ENCODE data around the gene AGPAT3. TPM values are rescaled to one million over a fixed set of nuclear protein-coding genes. Genes with fewer than 3 reads are reported as not detected.

Gene AGPAT3
- total and polyA plus RNA-seq, 8 donors, result 9.9 to 83.1 (median 36.7) TPM

DNA sequence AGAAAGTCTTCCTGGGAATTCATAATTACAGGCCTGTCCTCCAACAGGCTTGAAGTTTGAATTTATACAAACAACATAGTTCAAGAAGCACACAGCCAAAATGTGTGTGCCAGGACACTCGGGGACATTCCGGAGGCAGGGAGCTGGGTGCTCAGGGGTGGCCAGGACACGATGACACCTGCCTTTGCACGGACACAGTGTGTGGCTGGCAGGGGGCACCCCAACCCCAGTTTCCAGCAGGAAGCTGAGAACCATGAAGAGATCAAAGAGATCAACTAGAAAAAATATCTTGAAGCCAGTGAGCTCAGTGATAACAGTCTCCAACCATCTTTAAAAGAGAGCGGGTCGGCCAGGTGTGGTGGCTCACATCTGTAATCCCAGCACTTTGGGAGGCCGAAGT is 114.6 kb downstream of the AGPAT3 start:
- TF ChIP-seq POLR2AphosphoS5 (IDR thresholded peaks at IDR 0.05), result no peak
- no peak for TF ChIP-seq EP300 (IDR thresholded peaks at IDR 0.05)
- no peak for TF ChIP-seq POLR2A (IDR thresholded peaks at IDR 0.05)
- TF ChIP-seq, protein P1, sequence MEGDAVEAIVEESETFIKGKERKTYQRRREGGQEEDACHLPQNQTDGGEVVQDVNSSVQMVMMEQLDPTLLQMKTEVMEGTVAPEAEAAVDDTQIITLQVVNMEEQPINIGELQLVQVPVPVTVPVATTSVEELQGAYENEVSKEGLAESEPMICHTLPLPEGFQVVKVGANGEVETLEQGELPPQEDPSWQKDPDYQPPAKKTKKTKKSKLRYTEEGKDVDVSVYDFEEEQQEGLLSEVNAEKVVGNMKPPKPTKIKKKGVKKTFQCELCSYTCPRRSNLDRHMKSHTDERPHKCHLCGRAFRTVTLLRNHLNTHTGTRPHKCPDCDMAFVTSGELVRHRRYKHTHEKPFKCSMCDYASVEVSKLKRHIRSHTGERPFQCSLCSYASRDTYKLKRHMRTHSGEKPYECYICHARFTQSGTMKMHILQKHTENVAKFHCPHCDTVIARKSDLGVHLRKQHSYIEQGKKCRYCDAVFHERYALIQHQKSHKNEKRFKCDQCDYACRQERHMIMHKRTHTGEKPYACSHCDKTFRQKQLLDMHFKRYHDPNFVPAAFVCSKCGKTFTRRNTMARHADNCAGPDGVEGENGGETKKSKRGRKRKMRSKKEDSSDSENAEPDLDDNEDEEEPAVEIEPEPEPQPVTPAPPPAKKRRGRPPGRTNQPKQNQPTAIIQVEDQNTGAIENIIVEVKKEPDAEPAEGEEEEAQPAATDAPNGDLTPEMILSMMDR (IDR thresholded peaks at IDR 0.05), result no peak
- DNase-seq, result no peak
- no peaks in the 10 kb centered on the region for H3K27me3 ChIP-seq
- H3K4me3 ChIP-seq, result no peak overlapping the region
- 83 to 90% (median 85%) methylated on average over 7 of the region's 7 CpGs for WGBS, 5 donors
- H3K4me1 ChIP-seq, result peaks cover 0 to 16% (median 11%) of the 10 kb centered on the region in 4 donors
- intact Hi-C loops (cut with DNase I; ENCODE audit: low total_unique reads), result no loop called here
- peaks cover 34 to 66% (median 61%) of the 10 kb centered on the region in 4 donors for H3K36me3 ChIP-seq
- no peaks in the 10 kb centered on the region for H3K9me3 ChIP-seq
- no peak overlapping the region for H3K27ac ChIP-seq

DNA sequence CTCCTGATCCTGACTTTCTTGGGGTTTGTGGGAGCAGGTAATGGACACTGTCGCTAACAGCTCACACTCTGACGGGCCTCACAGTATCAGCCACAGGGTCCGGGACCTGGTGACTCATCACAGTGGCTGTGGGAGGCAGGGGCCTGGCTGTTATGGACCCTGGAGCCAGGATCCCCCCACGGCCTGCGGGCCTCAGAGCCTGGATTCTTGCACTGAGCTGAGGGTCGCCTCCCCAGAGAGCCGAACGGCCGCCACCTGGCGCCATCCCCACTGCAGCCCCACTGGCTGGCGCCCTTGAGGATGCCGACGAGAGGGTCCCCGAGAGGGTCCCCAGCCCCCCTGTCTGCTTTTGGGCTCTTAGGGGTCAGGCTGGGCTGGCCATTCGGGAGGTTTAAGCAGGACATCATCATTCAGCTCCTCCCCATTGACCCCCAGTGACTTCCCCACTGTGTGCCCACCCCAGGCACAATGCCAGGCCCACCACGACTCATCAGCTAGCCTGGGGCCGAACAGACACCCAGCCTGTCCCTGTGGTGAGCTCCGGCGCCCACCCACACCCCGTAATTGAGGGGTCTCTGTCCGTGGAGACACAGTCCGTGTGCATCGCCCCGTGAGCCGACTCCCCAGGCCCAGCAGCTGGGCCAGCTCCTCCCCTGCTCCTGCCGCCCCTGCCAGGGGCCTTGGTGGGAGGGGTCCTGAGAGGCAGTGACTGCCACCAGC is 116.3 kb downstream of the AGPAT3 start:
- H3K4me1 ChIP-seq, result peaks cover 0 to 14% (median 6%) of the 10 kb centered on the region in 4 donors
- intact Hi-C loops (cut with DNase I; ENCODE audit: low total_unique reads), result no loop called here
- DNase-seq, result no peak
- 83 to 93% (median 90%) methylated on average over 5 to 26 of the region's 26 CpGs for WGBS, 5 donors
- TF ChIP-seq POLR2AphosphoS5 (IDR thresholded peaks at IDR 0.05) (no peak), EP300 (IDR thresholded peaks at IDR 0.05) (no peak), POLR2A (IDR thresholded peaks at IDR 0.05) (no peak)
- TF ChIP-seq, protein P1 (IDR thresholded peaks at IDR 0.05), result no peak
- H3K36me3 ChIP-seq, result peaks cover 34 to 66% (median 61%) of the 10 kb centered on the region in 4 donors
- H3K27ac ChIP-seq, result no peak overlapping the region
- no peaks in the 10 kb centered on the region for H3K27me3 ChIP-seq
- no peaks in the 10 kb centered on the region for H3K9me3 ChIP-seq
- no peak overlapping the region for H3K4me3 ChIP-seq

DNA sequence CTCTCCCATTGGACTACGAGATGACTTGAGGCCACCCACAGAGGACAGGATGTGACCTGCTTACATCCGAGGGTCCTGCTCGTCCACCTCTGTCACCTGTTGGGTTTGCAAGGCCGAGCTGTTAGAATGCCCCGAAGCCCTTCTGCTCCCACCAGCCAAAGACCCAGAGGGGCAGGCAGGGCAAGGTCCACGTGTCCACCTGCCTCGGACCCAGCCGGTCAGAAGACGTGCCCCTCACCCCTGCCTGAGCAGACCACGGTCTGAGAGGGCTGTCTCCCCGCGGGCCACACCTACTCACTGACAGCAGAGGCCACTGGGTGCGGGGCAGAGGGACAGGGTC is 116.8 kb downstream of the AGPAT3 start:
- no peak for DNase-seq
- TF ChIP-seq POLR2AphosphoS5 (IDR thresholded peaks at IDR 0.05) (no peak), EP300 (IDR thresholded peaks at IDR 0.05) (no peak), POLR2A (IDR thresholded peaks at IDR 0.05) (no peak)
- TF ChIP-seq, protein P1 (IDR thresholded peaks at IDR 0.05), result no peak
- H3K36me3 ChIP-seq, result peaks cover 34 to 66% (median 61%) of the 10 kb centered on the region in 4 donors
- no peaks in the 10 kb centered on the region for H3K27me3 ChIP-seq
- 59 to 83% (median 81%) methylated on average over 8 to 13 of the region's 13 CpGs for WGBS, 5 donors
- peaks cover 0 to 14% (median 6%) of the 10 kb centered on the region in 4 donors for H3K4me1 ChIP-seq
- H3K4me3 ChIP-seq, result no peak overlapping the region
- H3K27ac ChIP-seq, result no peak overlapping the region
- no peaks in the 10 kb centered on the region for H3K9me3 ChIP-seq
- intact Hi-C loops (cut with DNase I; ENCODE audit: low total_unique reads), result no loop called here

DNA sequence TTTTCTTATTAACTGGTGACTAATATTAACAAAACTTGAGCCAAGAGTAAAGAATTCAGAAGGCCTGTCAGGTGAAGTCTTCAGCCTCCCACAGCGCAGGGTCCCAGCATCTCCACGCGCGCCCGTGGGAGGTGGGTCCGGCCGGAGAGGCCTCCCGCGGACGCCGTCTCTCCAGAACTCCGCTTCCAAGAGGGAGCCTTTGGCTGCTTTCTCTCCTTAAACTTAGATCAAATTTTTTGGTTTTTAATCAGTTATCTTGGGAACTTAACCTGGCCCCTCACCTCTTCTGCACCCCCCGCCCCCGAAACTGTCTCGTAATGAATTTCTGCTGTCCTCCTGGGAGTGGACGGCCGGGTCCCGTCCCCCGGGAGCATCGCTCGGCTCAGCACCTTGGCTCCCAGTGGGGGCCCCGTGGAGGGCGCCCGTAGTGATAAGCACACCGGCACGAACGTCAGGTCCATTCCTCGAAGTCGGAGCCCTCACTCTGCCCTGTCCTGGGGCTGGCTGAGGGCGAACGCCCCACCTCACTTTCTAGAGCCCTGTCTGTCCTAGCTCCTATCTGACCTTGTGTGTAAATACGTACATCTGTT is 117.6 kb downstream of the AGPAT3 start:
- no peak for DNase-seq
- Histone ChIP-seq H3K36me3 (peaks cover 34 to 66% (median 61%) of the 10 kb centered on the region in 4 donors), H3K9me3 (no peaks in the 10 kb centered on the region), H3K4me1 (peaks cover 0 to 10% (median 6%) of the 10 kb centered on the region in 4 donors), H3K4me3 (no peak overlapping the region), H3K27me3 (no peaks in the 10 kb centered on the region), H3K27ac (no peak overlapping the region)
- intact Hi-C loops (cut with DNase I; ENCODE audit: low total_unique reads), result no loop called here
- WGBS, 5 donors, result 90 to 95% (median 92%) methylated on average over 32 of the region's 32 CpGs
- TF ChIP-seq POLR2AphosphoS5 (IDR thresholded peaks at IDR 0.05), result no peak
- TF ChIP-seq POLR2A (IDR thresholded peaks at IDR 0.05), result no peak
- TF ChIP-seq, protein P1 (IDR thresholded peaks at IDR 0.05), result no peak
- TF ChIP-seq EP300 (IDR thresholded peaks at IDR 0.05), result no peak
